KMS-11 (cell line): ENCODE results near the gene HNF1A.

ENCODE experiments used
- H2AFZ ChIP-seq: fragments of 200-600 bp; sonication (generic); 2 replicates; pipeline ENCODE4 v1.6.1; 2016; ENCODE audit warnings: antibody characterized with exemption, mixed run types, low read depth
- H3K27ac ChIP-seq: fragments of 200-600 bp; sonication (generic); 2 replicates; pipeline ENCODE4 v1.6.1; 2016; ENCODE audit warnings: mild to moderate bottlenecking, mixed run types
- H3K27me3 ChIP-seq: fragments of 200-600 bp; sonication (generic); 2 replicates; pipeline ENCODE4 v1.6.1; 2017; ENCODE audit warnings: mild to moderate bottlenecking, low read depth, mixed run types, moderate library complexity; ENCODE audit not compliant: insufficient read depth
- H3K36me3 ChIP-seq: fragments of 200-600 bp; sonication (generic); 2 replicates; pipeline ENCODE4 v1.6.1; 2017; ENCODE audit warnings: mild to moderate bottlenecking, mixed run types; ENCODE audit not compliant: insufficient read depth
- H3K4me1 ChIP-seq: fragments of 200-600 bp; sonication (generic); 2 replicates; pipeline ENCODE4 v1.6.1; 2016; ENCODE audit warnings: mild to moderate bottlenecking, low read depth, mixed run types; ENCODE audit not compliant: poor library complexity, severe bottlenecking
- H3K4me2 ChIP-seq: fragments of 200-600 bp; sonication (generic); 2 replicates; pipeline ENCODE4 v1.7.0; 2016; ENCODE audit warnings: mild to moderate bottlenecking, mixed run types
- H3K4me3 ChIP-seq: fragments of 200-600 bp; sonication (generic); IDR thresholded peaks from 2 replicates; pipeline ENCODE4 v1.6.1; 2017; ENCODE audit warnings: low read depth, low read length, mixed read lengths; ENCODE audit not compliant: insufficient read depth
- H3K79me2 ChIP-seq: fragments of 200-600 bp; sonication (generic); 2 replicates; pipeline ENCODE4 v1.6.1; 2016; ENCODE audit warnings: low read depth, mixed run types; ENCODE audit not compliant: insufficient read depth
- H3K9ac ChIP-seq: fragments of 200-600 bp; sonication (generic); 2 replicates; pipeline ENCODE4 v1.6.1; 2016; ENCODE audit warnings: mild to moderate bottlenecking, mixed run types
- H4K20me1 ChIP-seq: fragments of 200-600 bp; sonication (generic); 2 replicates; pipeline ENCODE4 v1.6.1; 2016; ENCODE audit warnings: mild to moderate bottlenecking, mixed run types; ENCODE audit not compliant: insufficient read depth
- CTCF ChIP-seq: fragments of 200-600 bp; sonication (generic); conservative IDR thresholded peaks from 2 replicates; pipeline ENCODE4 v1.6.1; 2017; ENCODE audit warnings: low read depth, mild to moderate bottlenecking, antibody characterized with exemption, low read length, moderate library complexity, mixed read lengths

Gene HNF1A

DNA sequence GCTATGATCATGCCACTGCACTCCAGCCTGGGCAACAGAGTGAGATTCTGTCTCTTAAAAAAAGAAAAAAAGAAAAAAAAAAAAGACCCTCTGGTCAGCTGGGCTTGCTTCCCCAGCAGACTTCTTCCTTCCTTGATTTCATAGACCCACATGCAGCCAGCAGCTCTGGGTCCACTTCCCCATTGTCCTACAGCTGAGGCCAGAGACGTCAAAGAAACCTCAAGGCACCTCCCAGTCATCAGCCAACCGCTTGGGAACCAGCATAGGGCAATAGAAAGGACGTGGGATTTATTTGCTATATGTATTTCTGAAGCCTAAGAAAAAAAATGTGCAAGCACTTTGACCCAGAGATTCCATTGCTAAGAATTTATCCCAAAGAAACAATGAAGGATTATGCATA is 38.8 kb upstream of the HNF1A start:
- H3K4me2 ChIP-seq, result no peak overlapping the region
- H3K27ac ChIP-seq, result no peak overlapping the region

GRCh38 chr12:120940006-120940405 is 38.3 kb upstream of the HNF1A start:
- no peak overlapping the region for H3K27ac ChIP-seq
- no peak overlapping the region for H3K9ac ChIP-seq
- no peak overlapping the region for H2AFZ ChIP-seq
- no peaks in the 10 kb centered on the region for H3K79me2 ChIP-seq
- H4K20me1 ChIP-seq, result no peaks in the 10 kb centered on the region
- H3K4me2 ChIP-seq, result no peak overlapping the region
- H3K4me1 ChIP-seq, result no peaks in the 10 kb centered on the region
- TF ChIP-seq CTCF, result no peak
- no peak overlapping the region for H3K4me3 ChIP-seq
- H3K27me3 ChIP-seq, result no peaks in the 10 kb centered on the region
- no peaks in the 10 kb centered on the region for H3K36me3 ChIP-seq

More for the DNA sequence above, 38.8 kb upstream of the HNF1A start:
- H3K27me3 ChIP-seq, result no peaks in the 10 kb centered on the region
- H3K79me2 ChIP-seq, result no peaks in the 10 kb centered on the region
- H3K9ac ChIP-seq, result no peak overlapping the region
- no peak for TF ChIP-seq CTCF
- no peak overlapping the region for H2AFZ ChIP-seq
- H4K20me1 ChIP-seq, result no peaks in the 10 kb centered on the region
- no peaks in the 10 kb centered on the region for H3K36me3 ChIP-seq
- no peak overlapping the region for H3K4me3 ChIP-seq
- H3K4me1 ChIP-seq, result no peaks in the 10 kb centered on the region

DNA sequence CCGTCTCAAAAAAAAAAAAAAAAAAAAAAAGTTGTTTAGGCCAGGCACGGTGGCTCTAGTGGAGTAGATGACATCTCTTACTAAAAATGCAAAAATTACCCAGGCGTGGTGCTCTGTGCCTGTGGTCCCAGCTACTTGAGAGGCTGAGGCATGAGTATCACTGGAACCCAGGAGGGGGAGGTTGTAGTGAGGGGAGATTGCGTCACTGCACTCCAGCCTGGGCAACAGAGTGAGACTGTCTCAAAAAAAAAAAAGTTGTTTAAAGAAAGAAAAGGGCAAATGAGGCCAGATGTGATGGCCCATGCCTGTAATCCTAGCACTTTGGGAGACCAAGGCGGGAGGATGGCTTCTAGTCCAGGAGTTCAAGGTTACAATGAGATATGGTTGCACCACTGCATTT is 37.5 kb upstream of the HNF1A start:
- no peak for TF ChIP-seq CTCF
- Histone ChIP-seq H3K4me3 (no peak overlapping the region), H3K27me3 (no peaks in the 10 kb centered on the region), H3K27ac (no peak overlapping the region), H4K20me1 (no peaks in the 10 kb centered on the region), H3K4me1 (no peaks in the 10 kb centered on the region), H3K36me3 (no peaks in the 10 kb centered on the region), H3K9ac (no peak overlapping the region), H3K79me2 (no peaks in the 10 kb centered on the region), H2AFZ (no peak overlapping the region), H3K4me2 (no peak overlapping the region)

DNA sequence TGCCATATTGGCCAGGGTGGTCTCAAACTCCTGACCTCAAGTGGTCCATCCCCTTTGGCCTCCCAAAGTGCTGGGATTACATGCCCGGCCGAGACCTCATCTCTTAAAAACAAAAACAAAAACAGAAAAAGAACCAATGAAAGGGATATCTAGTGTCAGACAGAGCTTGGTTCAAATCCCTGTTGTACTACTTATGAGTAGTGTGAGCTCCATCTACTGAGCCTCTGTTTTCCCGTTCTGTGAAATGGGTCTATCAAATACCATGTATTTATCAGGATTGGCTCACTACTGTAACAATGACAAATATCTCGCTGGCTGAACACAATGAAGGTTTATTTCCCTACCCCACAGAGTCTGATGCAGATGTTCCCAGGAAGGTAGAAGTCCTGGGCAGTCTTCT is 36.9 kb upstream of the HNF1A start:
- Histone ChIP-seq H3K79me2 (no peaks in the 10 kb centered on the region), H3K9ac (no peak overlapping the region), H4K20me1 (no peaks in the 10 kb centered on the region), H2AFZ (no peak overlapping the region), H3K4me3 (no peak overlapping the region), H3K4me1 (no peaks in the 10 kb centered on the region), H3K36me3 (no peaks in the 10 kb centered on the region), H3K27ac (no peak overlapping the region), H3K27me3 (no peaks in the 10 kb centered on the region), H3K4me2 (no peak overlapping the region)
- no peak for TF ChIP-seq CTCF

- no peak for TF ChIP-seq CTCF
- Histone ChIP-seq H2AFZ (no peak overlapping the region), H3K9ac (no peak overlapping the region), H3K27ac (no peak overlapping the region), H3K4me2 (no peak overlapping the region), H3K36me3 (no peaks in the 10 kb centered on the region), H3K79me2 (no peaks in the 10 kb centered on the region), H3K4me3 (no peak overlapping the region), H3K4me1 (no peaks in the 10 kb centered on the region), H4K20me1 (no peaks in the 10 kb centered on the region), H3K27me3 (no peaks in the 10 kb centered on the region)
Observed at GRCh38 chr12:120941846-120942405, 36.4 kb upstream of the HNF1A start.
